HCT116 (cell line): Measurements from ENCODE around the gene TRHDE. TPM values are rescaled to one million over a fixed set of nuclear protein-coding genes. Genes with fewer than 3 reads are reported as not detected.

Source experiments
- ATAC-seq: fragments of 200-7000 bp; cut with Tn5 transposase; 2 replicates; pipeline ENCODE4 v1.9.1; 2020; ENCODE audit warnings: mild to moderate bottlenecking, moderate library complexity
- BruUV-seq: library from RNA; stranded (reverse); fragments of 400-500 nt; replicated peaks from 2 replicates; lab custom pipeline; 2021; lab: Mats Ljungman, UMichigan
- CTCF ChIA-PET: fragments of 300-600 bp; sonication (Branson Sonifier 250); formaldehyde crosslinking; loops from one replicate; lab custom pipeline; 2021; ENCODE audit warnings: antibody characterized with exemption; lab: Charles Lee
- POLR2A ChIA-PET: fragments of 300-600, 350-600 bp; sonication (Branson Sonifier 250); formaldehyde crosslinking; loops from one replicate; lab custom pipeline; 2021; ENCODE audit warnings: antibody characterized with exemption; lab: Charles Lee
- RAD21 ChIA-PET, 2 experiments: fragments of 300-600 bp; sonication (Branson Sonifier 250); formaldehyde crosslinking; loops; one replicate each; lab custom pipeline; 2023; ENCODE audit warnings: low total read pairs in 2 of 2; ENCODE audit not compliant: uncharacterized antibody in 2 of 2, unreplicated experiment in 2 of 2, low non-redundant PET in 1 of 2; lab: Charles Lee
- DNase-seq: peaks from one replicate; pipeline ENCODE4 v3.0.0-alpha.2; 2010; ENCODE audit warnings: low read depth, low spot score
- H2AFZ ChIP-seq: fragments of 200-600 bp; shearing (Covaris generic), sonication (generic); 2 replicates; pipeline ENCODE4 v1.6.1; 2017; ENCODE audit warnings: low read depth, mixed run types, mixed read lengths, antibody characterized with exemption, low read length; ENCODE audit not compliant: poor library complexity, severe bottlenecking
- H3K27ac ChIP-seq: 2 replicates; pipeline ENCODE4 v1.5.1; 2012; ENCODE audit warnings: low read depth, low read length
- H3K27me3 ChIP-seq: fragments of 200-600 bp; sonication (generic); 2 replicates; pipeline ENCODE4 v1.6.1; 2016; ENCODE audit warnings: mixed run types, low read length, mixed read lengths; ENCODE audit not compliant: insufficient read depth
- H3K36me3 ChIP-seq, 2 experiments: fragments of 200-500 bp in 1 of 2; fragments of 200-600 bp in 1 of 2; sonication (Bioruptor generic) in 1 of 2; sonication (generic) in 1 of 2; 2 replicates each; pipeline versions ENCODE4 v1.5.1 to v1.6.1; 2014 to 2016; ENCODE audit warnings: low read length in 2 of 2, inconsistent platforms in 1 of 2, mixed read lengths in 1 of 2, mixed run types in 1 of 2; ENCODE audit not compliant: insufficient read depth in 2 of 2, control insufficient read depth in 1 of 2
- H3K4me1 ChIP-seq, 2 experiments: fragments of 200-600 bp in 1 of 2; sonication (generic) in 1 of 2; 2 replicates each; pipeline versions ENCODE4 v1.5.1 to v1.6.1; 2012 to 2017; ENCODE audit warnings: low read length in 2 of 2, inconsistent platforms in 1 of 2, mild to moderate bottlenecking in 1 of 2, mixed read lengths in 1 of 2, mixed run types in 1 of 2, moderate library complexity in 1 of 2; ENCODE audit not compliant: insufficient read depth in 2 of 2, control insufficient read depth in 1 of 2
- H3K4me2 ChIP-seq: fragments of 200-600 bp; sonication (generic); 2 replicates; pipeline ENCODE4 v1.6.1; 2017; ENCODE audit warnings: mixed run types, low read length, mixed read lengths
- H3K4me3 ChIP-seq, 2 experiments: fragments of 200-600 bp in 1 of 2; sonication (generic) in 1 of 2; replicated peaks in 1 of 2; 2 replicates each; pipeline ENCODE4 v1.5.1; 2011 to 2016; ENCODE audit warnings: low read length in 2 of 2, control low read depth in 1 of 2, low read depth in 1 of 2, mild to moderate bottlenecking in 1 of 2, mixed read lengths in 1 of 2, mixed run types in 1 of 2
- H3K79me2 ChIP-seq: fragments of 200-600 bp; sonication (generic); 2 replicates; pipeline ENCODE4 v1.6.1; 2017; ENCODE audit warnings: mild to moderate bottlenecking, mixed run types, low read length, moderate library complexity, mixed read lengths; ENCODE audit not compliant: insufficient read depth
- H3K9ac ChIP-seq: fragments of 200-600 bp; sonication (generic); 2 replicates; pipeline ENCODE4 v1.6.1; 2016; ENCODE audit warnings: low read length, mixed read lengths
- H3K9me2 ChIP-seq: fragments of 200-600 bp; sonication (generic), shearing (Covaris generic); 2 replicates; pipeline ENCODE4 v1.6.1; 2017; ENCODE audit warnings: mixed run types, mild to moderate bottlenecking, moderate library complexity; ENCODE audit not compliant: insufficient read depth
- H3K9me3 ChIP-seq, 2 experiments: fragments of 200-500 bp in 1 of 2; fragments of 200-600 bp in 1 of 2; sonication (Bioruptor generic) in 1 of 2; sonication (generic) in 1 of 2; 2 replicates each; pipeline ENCODE4 v1.6.1; 2014 to 2017; ENCODE audit warnings: low read length in 2 of 2, mixed read lengths in 2 of 2, inconsistent platforms in 1 of 2, low read depth in 1 of 2, mild to moderate bottlenecking in 1 of 2, mixed run types in 1 of 2, moderate library complexity in 1 of 2; ENCODE audit not compliant: control insufficient read depth in 1 of 2, insufficient read depth in 1 of 2
- H4K20me1 ChIP-seq: fragments of 200-600 bp; sonication (generic), shearing (Covaris generic); 2 replicates; pipeline ENCODE4 v1.6.1; 2017; ENCODE audit warnings: mixed run types, mild to moderate bottlenecking, moderate library complexity; ENCODE audit not compliant: insufficient read depth
- CBX3 ChIP-seq: IDR thresholded peaks from 2 replicates; pipeline ENCODE4 v1.6.1; 2012; ENCODE audit warnings: low read depth
- CEBPB ChIP-seq: IDR thresholded peaks from 2 replicates; pipeline ENCODE4 v1.6.1; 2012; ENCODE audit warnings: low read depth
- EGR1 ChIP-seq: IDR thresholded peaks from 2 replicates; pipeline ENCODE4 v1.6.1; 2012; ENCODE audit warnings: low read depth
- ELF1 ChIP-seq: IDR thresholded peaks from 2 replicates; pipeline ENCODE4 v1.6.1; 2012; ENCODE audit warnings: low read depth, borderline replicate concordance
- POLR2AphosphoS5 ChIP-seq: IDR thresholded peaks from 2 replicates; pipeline ENCODE4 v1.6.1; 2011; ENCODE audit warnings: mild to moderate bottlenecking, low read depth, low read length, moderate library complexity
- RAD21 ChIP-seq: IDR thresholded peaks from 2 replicates; pipeline ENCODE4 v1.6.1; 2012; ENCODE audit warnings: low read depth, mild to moderate bottlenecking
- TCF7L2 ChIP-seq: IDR thresholded peaks from 2 replicates; pipeline ENCODE4 v1.7.0; 2011; ENCODE audit warnings: borderline replicate concordance, inconsistent platforms; ENCODE audit not compliant: insufficient read depth, insufficient read length; ENCODE audit errors: extremely low read depth
- YY1 ChIP-seq: IDR thresholded peaks from 2 replicates; pipeline ENCODE4 v1.6.1; 2011; ENCODE audit warnings: low read length, low read depth, moderate library complexity, mild to moderate bottlenecking; ENCODE audit not compliant: insufficient replicate concordance; ENCODE audit errors: extremely low read depth
- ZFX ChIP-seq: fragments of 450-650 bp; IDR thresholded peaks from 2 replicates; pipeline ENCODE4 v1.6.1; 2017
- ZNF274 ChIP-seq: fragments of 200-500 bp; sonication (Bioruptor generic); IDR thresholded peaks from 2 replicates; pipeline ENCODE4 v1.6.1; 2014; ENCODE audit warnings: mild to moderate bottlenecking, low read depth, low read length, inconsistent platforms
- intact Hi-C: fragments of 100-400 bp; cut with micrococcal nuclease; formaldehyde crosslinking; loops from 2 replicates; pipeline ENCODE4 v1.10.0; 2022
- total RNA-seq: library from RNA; stranded (reverse); gene quantifications from one replicate; pipeline ENCODE4 v1.2.1, GENCODE V29; 2021; ENCODE audit not compliant: unreplicated experiment
- TF ChIP-seq, protein P1 (sequence below): IDR thresholded peaks from 2 replicates; pipeline ENCODE4 v1.6.1; 2012
- TF ChIP-seq, protein P2 (sequence below), 3 experiments: fragments of 200-600 bp in 1 of 3; sonication (generic) in 1 of 3; IDR thresholded peaks in 2 of 3; conservative IDR thresholded peaks in 1 of 3; 2 replicates each; pipeline ENCODE4 v1.5.1; 2012 to 2017; ENCODE audit warnings: low read depth in 2 of 3, low read length in 2 of 3, antibody characterized with exemption in 1 of 3, borderline replicate concordance in 1 of 3, control low read depth in 1 of 3, mild to moderate bottlenecking in 1 of 3, mixed read lengths in 1 of 3, mixed run types in 1 of 3, moderate library complexity in 1 of 3; ENCODE audit not compliant: insufficient read depth in 1 of 3
- TF ChIP-seq, protein P3 (sequence below): IDR thresholded peaks from 2 replicates; pipeline ENCODE4 v1.6.1; 2012

The TRHDE gene
- total RNA-seq, 1 experiment from 2014 or later, result 2.9 TPM

DNA sequence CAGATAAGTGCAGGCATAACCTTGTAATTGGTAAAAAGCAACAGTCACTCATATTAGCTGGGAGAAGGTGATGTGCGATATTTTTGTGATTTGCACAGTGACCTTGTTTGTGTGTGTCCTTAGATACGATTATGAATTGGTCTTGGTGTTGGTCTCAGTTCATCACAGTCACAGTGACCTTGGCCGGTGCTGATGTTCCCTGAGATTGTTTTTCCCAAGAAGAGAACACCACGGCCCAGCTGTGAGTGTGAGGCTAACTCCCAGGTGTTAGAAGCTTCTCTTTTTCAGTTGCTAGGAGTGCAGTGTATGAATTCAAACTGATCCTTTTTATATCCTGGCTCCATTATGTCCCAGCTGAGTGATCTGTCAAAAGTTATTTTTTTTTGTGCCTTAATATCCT, 46.2 kb downstream of the TRHDE start:
- TF ChIP-seq EGR1 (no peak), TCF7L2 (no peak), CBX3 (no peak), ELF1 (no peak), POLR2AphosphoS5 (no peak), RAD21 (no peak), ZNF274 (no peak), ZFX (no peak), CEBPB (no peak), YY1 (no peak)
- TF ChIP-seq, protein P1, sequence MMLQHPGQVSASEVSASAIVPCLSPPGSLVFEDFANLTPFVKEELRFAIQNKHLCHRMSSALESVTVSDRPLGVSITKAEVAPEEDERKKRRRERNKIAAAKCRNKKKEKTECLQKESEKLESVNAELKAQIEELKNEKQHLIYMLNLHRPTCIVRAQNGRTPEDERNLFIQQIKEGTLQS, result no peak
- TF ChIP-seq, protein P2, sequence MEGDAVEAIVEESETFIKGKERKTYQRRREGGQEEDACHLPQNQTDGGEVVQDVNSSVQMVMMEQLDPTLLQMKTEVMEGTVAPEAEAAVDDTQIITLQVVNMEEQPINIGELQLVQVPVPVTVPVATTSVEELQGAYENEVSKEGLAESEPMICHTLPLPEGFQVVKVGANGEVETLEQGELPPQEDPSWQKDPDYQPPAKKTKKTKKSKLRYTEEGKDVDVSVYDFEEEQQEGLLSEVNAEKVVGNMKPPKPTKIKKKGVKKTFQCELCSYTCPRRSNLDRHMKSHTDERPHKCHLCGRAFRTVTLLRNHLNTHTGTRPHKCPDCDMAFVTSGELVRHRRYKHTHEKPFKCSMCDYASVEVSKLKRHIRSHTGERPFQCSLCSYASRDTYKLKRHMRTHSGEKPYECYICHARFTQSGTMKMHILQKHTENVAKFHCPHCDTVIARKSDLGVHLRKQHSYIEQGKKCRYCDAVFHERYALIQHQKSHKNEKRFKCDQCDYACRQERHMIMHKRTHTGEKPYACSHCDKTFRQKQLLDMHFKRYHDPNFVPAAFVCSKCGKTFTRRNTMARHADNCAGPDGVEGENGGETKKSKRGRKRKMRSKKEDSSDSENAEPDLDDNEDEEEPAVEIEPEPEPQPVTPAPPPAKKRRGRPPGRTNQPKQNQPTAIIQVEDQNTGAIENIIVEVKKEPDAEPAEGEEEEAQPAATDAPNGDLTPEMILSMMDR (IDR thresholded peaks at IDR 0.05 in 2 of 3, conservative IDR thresholded peaks at IDR 0.05 in 1 of 3; ENCODE audit: borderline replicate concordance in 1 of 3, insufficient read depth in 1 of 3, low read depth in 2 of 3, low read length in 2 of 3), result no peak
- TF ChIP-seq, protein P3, sequence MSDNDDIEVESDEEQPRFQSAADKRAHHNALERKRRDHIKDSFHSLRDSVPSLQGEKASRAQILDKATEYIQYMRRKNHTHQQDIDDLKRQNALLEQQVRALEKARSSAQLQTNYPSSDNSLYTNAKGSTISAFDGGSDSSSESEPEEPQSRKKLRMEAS, result no peak
- Histone ChIP-seq H3K79me2 (no peaks in the 10 kb centered on the region), H3K4me2 (no peak overlapping the region), H3K4me1 (no peaks in the 10 kb centered on the region), H4K20me1 (no peaks in the 10 kb centered on the region), H3K9ac (no peak overlapping the region), H3K4me3 (no peak overlapping the region), H3K36me3 (no peaks in the 10 kb centered on the region), H3K9me3 (no peaks in the 10 kb centered on the region), H3K27ac (no peak overlapping the region), H2AFZ (no peak overlapping the region), H3K9me2 (no peaks in the 10 kb centered on the region), H3K27me3 (no peaks in the 10 kb centered on the region)
- intact Hi-C loops, result no loop called here
- ChIA-PET RAD21 (no interaction called here), CTCF (no interaction called here), POLR2A (no interaction called here)
- DNase-seq (no peak), ATAC-seq (no peak)
- no TSS peak for BruUV-seq
